ENCODE measurements around the gene B4GALT3. TPM values are rescaled to one million over a fixed set of nuclear protein-coding genes. Genes with fewer than 3 reads are reported as not detected.

B4GALT3 gene
- polyA plus RNA-seq, 1 donor from 2014 or later: 43.7 TPM

DNA sequence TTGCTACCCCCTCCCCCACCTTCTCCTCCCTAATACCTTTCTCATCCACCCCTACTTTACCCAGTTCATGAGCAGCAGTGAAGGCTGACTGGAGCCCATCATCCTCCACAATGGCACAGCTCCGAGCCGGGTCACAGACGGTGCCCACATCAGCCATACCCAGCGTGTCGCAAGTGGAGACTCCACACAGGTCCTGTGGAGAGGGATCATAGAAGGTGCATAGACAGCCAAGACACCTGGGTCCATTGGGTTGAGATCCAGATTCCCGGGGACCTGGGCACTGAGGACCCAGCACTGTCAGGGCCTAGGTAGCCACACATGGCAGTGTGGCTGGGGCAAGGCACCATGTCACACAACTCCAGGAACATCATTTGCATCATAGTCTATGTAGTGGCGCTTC is 18.8 kb upstream of the B4GALT3 start:
- Histone ChIP-seq H3F3A (ENCODE audit: insufficient read depth, low read length, poor library complexity, severe bottlenecking) (no peaks in the 10 kb centered on the region), H3K9me3 (ENCODE audit: low read length) (no peaks in the 10 kb centered on the region)

DNA sequence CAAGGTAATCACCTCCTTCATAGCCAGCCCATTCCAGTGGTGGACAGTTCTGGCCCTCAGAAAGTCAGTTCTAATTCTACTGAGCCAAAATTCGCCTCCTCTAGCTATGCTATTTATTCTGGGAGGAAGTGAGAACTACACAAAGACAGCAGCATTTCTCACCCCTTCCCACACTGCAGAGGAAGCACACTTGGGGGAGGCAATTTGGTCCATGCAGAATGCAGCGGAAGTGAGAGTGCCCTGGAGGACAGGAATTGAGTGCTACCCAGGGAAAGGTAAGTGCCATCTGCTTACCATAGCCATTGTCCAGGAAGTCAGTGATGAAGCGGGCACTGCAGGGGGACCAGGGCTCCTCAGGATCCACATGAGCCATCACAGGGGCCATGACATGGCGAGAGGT is 17.9 kb upstream of the B4GALT3 start:
- Histone ChIP-seq H3K4me2 (ENCODE audit: low read length) (no peak overlapping the region), H3K27ac (ENCODE audit: low read length) (no peak overlapping the region)

More for the DNA sequence above, 18.8 kb upstream of the B4GALT3 start:
- Histone ChIP-seq H3K27ac (ENCODE audit: low read length) (no peak overlapping the region), H3K4me3 (ENCODE audit: low read length) (no peak overlapping the region), H3K4me2 (ENCODE audit: low read length) (no peak overlapping the region), H3K79me2 (replicated peaks; ENCODE audit: insufficient read depth, low read length) (no peaks in the 10 kb centered on the region), H4K20me1 (ENCODE audit: insufficient read depth) (no peaks in the 10 kb centered on the region), H2AFZ (ENCODE audit: low read depth, low read length) (no peak overlapping the region), H3K27me3 (ENCODE audit: insufficient read depth, low read depth, low read length) (no peaks in the 10 kb centered on the region), H3K36me3 (ENCODE audit: insufficient read depth, low read length) (no peaks in the 10 kb centered on the region), H3K9ac (ENCODE audit: low read length) (no peak overlapping the region), H3K9me2 (ENCODE audit: insufficient read depth, low read length) (no peaks in the 10 kb centered on the region)
- no peak for TF ChIP-seq POLR2AphosphoS5 (IDR thresholded peaks at IDR 0.05)
- TF ChIP-seq MXI1 (conservative IDR thresholded peaks at IDR 0.05; ENCODE audit: poor library complexity, severe bottlenecking): no peak
- no peak for TF ChIP-seq EP300 (conservative IDR thresholded peaks at IDR 0.05; ENCODE audit: poor library complexity, severe bottlenecking)
- no peak for TF ChIP-seq RAD21 (conservative IDR thresholded peaks at IDR 0.05)
- no peak for TF ChIP-seq SMC3 (conservative IDR thresholded peaks at IDR 0.05; ENCODE audit: poor library complexity)
- TF ChIP-seq TAF1 (IDR thresholded peaks at IDR 0.05; ENCODE audit: low read depth): no peak
- TF ChIP-seq, protein P1, sequence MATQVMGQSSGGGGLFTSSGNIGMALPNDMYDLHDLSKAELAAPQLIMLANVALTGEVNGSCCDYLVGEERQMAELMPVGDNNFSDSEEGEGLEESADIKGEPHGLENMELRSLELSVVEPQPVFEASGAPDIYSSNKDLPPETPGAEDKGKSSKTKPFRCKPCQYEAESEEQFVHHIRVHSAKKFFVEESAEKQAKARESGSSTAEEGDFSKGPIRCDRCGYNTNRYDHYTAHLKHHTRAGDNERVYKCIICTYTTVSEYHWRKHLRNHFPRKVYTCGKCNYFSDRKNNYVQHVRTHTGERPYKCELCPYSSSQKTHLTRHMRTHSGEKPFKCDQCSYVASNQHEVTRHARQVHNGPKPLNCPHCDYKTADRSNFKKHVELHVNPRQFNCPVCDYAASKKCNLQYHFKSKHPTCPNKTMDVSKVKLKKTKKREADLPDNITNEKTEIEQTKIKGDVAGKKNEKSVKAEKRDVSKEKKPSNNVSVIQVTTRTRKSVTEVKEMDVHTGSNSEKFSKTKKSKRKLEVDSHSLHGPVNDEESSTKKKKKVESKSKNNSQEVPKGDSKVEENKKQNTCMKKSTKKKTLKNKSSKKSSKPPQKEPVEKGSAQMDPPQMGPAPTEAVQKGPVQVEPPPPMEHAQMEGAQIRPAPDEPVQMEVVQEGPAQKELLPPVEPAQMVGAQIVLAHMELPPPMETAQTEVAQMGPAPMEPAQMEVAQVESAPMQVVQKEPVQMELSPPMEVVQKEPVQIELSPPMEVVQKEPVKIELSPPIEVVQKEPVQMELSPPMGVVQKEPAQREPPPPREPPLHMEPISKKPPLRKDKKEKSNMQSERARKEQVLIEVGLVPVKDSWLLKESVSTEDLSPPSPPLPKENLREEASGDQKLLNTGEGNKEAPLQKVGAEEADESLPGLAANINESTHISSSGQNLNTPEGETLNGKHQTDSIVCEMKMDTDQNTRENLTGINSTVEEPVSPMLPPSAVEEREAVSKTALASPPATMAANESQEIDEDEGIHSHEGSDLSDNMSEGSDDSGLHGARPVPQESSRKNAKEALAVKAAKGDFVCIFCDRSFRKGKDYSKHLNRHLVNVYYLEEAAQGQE (IDR thresholded peaks at IDR 0.05; ENCODE audit: borderline replicate concordance): no peak
- no peak for TF ChIP-seq EZH2 (IDR thresholded peaks at IDR 0.05; ENCODE audit: borderline replicate concordance, insufficient read depth, low read length, poor library complexity, severe bottlenecking)
- TF ChIP-seq, protein P2, sequence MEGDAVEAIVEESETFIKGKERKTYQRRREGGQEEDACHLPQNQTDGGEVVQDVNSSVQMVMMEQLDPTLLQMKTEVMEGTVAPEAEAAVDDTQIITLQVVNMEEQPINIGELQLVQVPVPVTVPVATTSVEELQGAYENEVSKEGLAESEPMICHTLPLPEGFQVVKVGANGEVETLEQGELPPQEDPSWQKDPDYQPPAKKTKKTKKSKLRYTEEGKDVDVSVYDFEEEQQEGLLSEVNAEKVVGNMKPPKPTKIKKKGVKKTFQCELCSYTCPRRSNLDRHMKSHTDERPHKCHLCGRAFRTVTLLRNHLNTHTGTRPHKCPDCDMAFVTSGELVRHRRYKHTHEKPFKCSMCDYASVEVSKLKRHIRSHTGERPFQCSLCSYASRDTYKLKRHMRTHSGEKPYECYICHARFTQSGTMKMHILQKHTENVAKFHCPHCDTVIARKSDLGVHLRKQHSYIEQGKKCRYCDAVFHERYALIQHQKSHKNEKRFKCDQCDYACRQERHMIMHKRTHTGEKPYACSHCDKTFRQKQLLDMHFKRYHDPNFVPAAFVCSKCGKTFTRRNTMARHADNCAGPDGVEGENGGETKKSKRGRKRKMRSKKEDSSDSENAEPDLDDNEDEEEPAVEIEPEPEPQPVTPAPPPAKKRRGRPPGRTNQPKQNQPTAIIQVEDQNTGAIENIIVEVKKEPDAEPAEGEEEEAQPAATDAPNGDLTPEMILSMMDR (IDR thresholded peaks at IDR 0.05; ENCODE audit: poor library complexity, severe bottlenecking): no peak

More for the DNA sequence above, 17.9 kb upstream of the B4GALT3 start:
- no peaks in the 10 kb centered on the region for H3K36me3 ChIP-seq (ENCODE audit: insufficient read depth, low read length)
- TF ChIP-seq, protein P1 (IDR thresholded peaks at IDR 0.05; ENCODE audit: borderline replicate concordance): no peak
- TF ChIP-seq RAD21 (conservative IDR thresholded peaks at IDR 0.05): no peak
- no peak for TF ChIP-seq TAF1 (IDR thresholded peaks at IDR 0.05; ENCODE audit: low read depth)
- no peak for TF ChIP-seq EP300 (conservative IDR thresholded peaks at IDR 0.05; ENCODE audit: poor library complexity, severe bottlenecking)
- TF ChIP-seq, protein P2 (IDR thresholded peaks at IDR 0.05; ENCODE audit: poor library complexity, severe bottlenecking): no peak
- no peak for TF ChIP-seq POLR2AphosphoS5 (IDR thresholded peaks at IDR 0.05)
- no peak for TF ChIP-seq SMC3 (conservative IDR thresholded peaks at IDR 0.05; ENCODE audit: poor library complexity)
- TF ChIP-seq EZH2 (IDR thresholded peaks at IDR 0.05; ENCODE audit: borderline replicate concordance, insufficient read depth, low read length, poor library complexity, severe bottlenecking): no peak
- TF ChIP-seq MXI1 (conservative IDR thresholded peaks at IDR 0.05; ENCODE audit: poor library complexity, severe bottlenecking): no peak
- no peak overlapping the region for H3K9ac ChIP-seq (ENCODE audit: low read length)
- H3K9me3 ChIP-seq (ENCODE audit: low read length): no peaks in the 10 kb centered on the region
- H3F3A ChIP-seq (ENCODE audit: insufficient read depth, low read length, poor library complexity, severe bottlenecking): no peaks in the 10 kb centered on the region
- H3K79me2 ChIP-seq (replicated peaks; ENCODE audit: insufficient read depth, low read length): no peaks in the 10 kb centered on the region
- H3K4me3 ChIP-seq (ENCODE audit: low read length): no peak overlapping the region
- no peak overlapping the region for H2AFZ ChIP-seq (ENCODE audit: low read depth, low read length)
- no peaks in the 10 kb centered on the region for H3K9me2 ChIP-seq (ENCODE audit: insufficient read depth, low read length)
- H3K27me3 ChIP-seq (ENCODE audit: insufficient read depth, low read depth, low read length): no peaks in the 10 kb centered on the region
- H4K20me1 ChIP-seq (ENCODE audit: insufficient read depth): no peaks in the 10 kb centered on the region
